Mesendoderm (in vitro differentiated cells): ENCODE results near the gene ZNF646.

Experiments used
- DNase-seq: peaks from one replicate; pipeline ENCODE4 v3.0.0; 2013
- H2AK5ac ChIP-seq: 2 replicates; pipeline ENCODE4 v1.6.1; 2013; ENCODE audit warnings: low read length, inconsistent platforms
- H2BK120ac ChIP-seq: 2 replicates; pipeline ENCODE4 v1.6.1; 2013; ENCODE audit warnings: low read depth, mild to moderate bottlenecking, low read length, moderate library complexity, mixed read lengths
- H2BK15ac ChIP-seq: replicated peaks from 2 replicates; pipeline ENCODE4 v1.6.1; 2013; ENCODE audit warnings: low read depth, mild to moderate bottlenecking, moderate library complexity
- H2BK5ac ChIP-seq: 2 replicates; pipeline ENCODE4 v1.6.1; 2013; ENCODE audit warnings: low read length, inconsistent platforms
- H3K18ac ChIP-seq: 2 replicates; pipeline ENCODE4 v1.6.1; 2013; ENCODE audit warnings: mild to moderate bottlenecking, low read length, mixed read lengths
- H3K23ac ChIP-seq: one replicate; pipeline ENCODE4 v1.6.1; 2013; ENCODE audit warnings: low read length
- H3K27ac ChIP-seq: 2 replicates; pipeline ENCODE4 v1.5.1; 2013; ENCODE audit warnings: low read depth, mild to moderate bottlenecking, inconsistent platforms, low read length, moderate library complexity
- H3K27me3 ChIP-seq: 2 replicates; pipeline ENCODE4 v1.6.1; 2013; ENCODE audit warnings: low read length, control low read depth, mild to moderate bottlenecking, inconsistent platforms; ENCODE audit not compliant: insufficient read depth, poor library complexity
- H3K36me3 ChIP-seq: 2 replicates; pipeline ENCODE4 v1.6.1; 2013; ENCODE audit warnings: low read length, inconsistent platforms; ENCODE audit not compliant: control insufficient read depth, insufficient read depth
- H3K4ac ChIP-seq: one replicate; pipeline ENCODE4 v1.6.1; 2013; ENCODE audit warnings: low read depth, mild to moderate bottlenecking, low read length, moderate library complexity
- H3K4me1 ChIP-seq: 2 replicates; pipeline ENCODE4 v1.6.1; 2013; ENCODE audit warnings: low read depth, low read length, inconsistent platforms; ENCODE audit not compliant: control insufficient read depth
- H3K4me2 ChIP-seq: 2 replicates; pipeline ENCODE4 v1.6.1; 2013; ENCODE audit warnings: low read length
- H3K4me3 ChIP-seq: 2 replicates; pipeline ENCODE4 v1.5.1; 2013; ENCODE audit warnings: mild to moderate bottlenecking, low read length
- H3K56ac ChIP-seq: one replicate; pipeline ENCODE4 v1.6.1; 2013; ENCODE audit warnings: low read length
- H3K79me1 ChIP-seq: 2 replicates; pipeline ENCODE4 v1.6.1; 2013; ENCODE audit warnings: low read length, inconsistent platforms
- H3K79me2 ChIP-seq: 2 replicates; pipeline ENCODE4 v1.6.1; 2013; ENCODE audit warnings: mild to moderate bottlenecking, low read length; ENCODE audit not compliant: control insufficient read depth, insufficient read depth
- H3K9ac ChIP-seq: 2 replicates; pipeline ENCODE4 v1.6.1; 2013; ENCODE audit warnings: low read length, inconsistent platforms
- H4K5ac ChIP-seq: one replicate; pipeline ENCODE4 v1.6.1; 2013; ENCODE audit warnings: low read length
- H4K8ac ChIP-seq: one replicate; pipeline ENCODE4 v1.6.1; 2013; ENCODE audit warnings: low read depth, mild to moderate bottlenecking, control low read depth, low read length, moderate library complexity
- WGBS: extraction: QIAGEN DNeasy Blood & Tissue Kit; methylation state at CpG from one replicate; pipeline ENCODE4 v1.1.7; 2013; ENCODE audit warnings: low lambda C conversion rate, missing lambda C conversion rate; ENCODE audit not compliant: insufficient coverage; ENCODE audit errors: extremely low coverage; 5-methylcytosine and 5-hydroxymethylcytosine counted together

Gene ZNF646

GRCh38 chr16:31077024-31077423 lies 2.8 kb downstream of the ZNF646 start:
- no peak overlapping the region for H2AK5ac ChIP-seq
- no peaks in the 10 kb centered on the region for H3K36me3 ChIP-seq
- no peak overlapping the region for H3K9ac ChIP-seq
- peaks cover 1% of the 10 kb centered on the region for H3K4me1 ChIP-seq
- H3K27me3 ChIP-seq, result no peaks in the 10 kb centered on the region
- H3K56ac ChIP-seq, result no peak overlapping the region
- no peak overlapping the region for H4K8ac ChIP-seq
- H3K79me2 ChIP-seq, result peaks cover 17% of the 10 kb centered on the region
- H2BK15ac ChIP-seq, result no peak overlapping the region
- H3K4me2 ChIP-seq, result no peak overlapping the region
- H3K18ac ChIP-seq, result no peak overlapping the region
- peaks cover 17% of the 10 kb centered on the region for H3K79me1 ChIP-seq
- no peak overlapping the region for H2BK5ac ChIP-seq
- H4K5ac ChIP-seq, result no peak overlapping the region
- H3K27ac ChIP-seq, result no peak overlapping the region
- H3K4ac ChIP-seq, result no peak overlapping the region
- DNase-seq, result no peak
- WGBS, result no CpG with 5 or more reads among the region's 13 CpGs
- H2BK120ac ChIP-seq, result no peak overlapping the region
- no peak overlapping the region for H3K23ac ChIP-seq
- H3K4me3 ChIP-seq, result no peak overlapping the region

GRCh38 chr16:31077592-31078396 lies 3.6 kb downstream of the ZNF646 start:
- no peak overlapping the region for H3K4me3 ChIP-seq
- H3K4me2 ChIP-seq, result no peak overlapping the region
- no peak overlapping the region for H2AK5ac ChIP-seq
- WGBS, result no CpG with 5 or more reads among the region's 30 CpGs
- H3K79me2 ChIP-seq, result peaks cover 9% of the 10 kb centered on the region
- H3K27me3 ChIP-seq, result no peaks in the 10 kb centered on the region
- H3K36me3 ChIP-seq, result no peaks in the 10 kb centered on the region
- H4K8ac ChIP-seq, result no peak overlapping the region
- no peak overlapping the region for H2BK5ac ChIP-seq
- no peak overlapping the region for H3K4ac ChIP-seq
- no peak for DNase-seq
- H3K23ac ChIP-seq, result no peak overlapping the region
- H3K9ac ChIP-seq, result no peak overlapping the region
- no peak overlapping the region for H2BK120ac ChIP-seq
- no peak overlapping the region for H3K56ac ChIP-seq
- no peak overlapping the region for H3K18ac ChIP-seq
- no peak overlapping the region for H4K5ac ChIP-seq
- H3K4me1 ChIP-seq, result no peaks in the 10 kb centered on the region
- no peak overlapping the region for H2BK15ac ChIP-seq
- H3K27ac ChIP-seq, result no peak overlapping the region
- peaks cover 14% of the 10 kb centered on the region for H3K79me1 ChIP-seq

- H4K5ac ChIP-seq, result no peak overlapping the region
- peaks cover 6% of the 10 kb centered on the region for H3K79me2 ChIP-seq
- H2BK120ac ChIP-seq, result no peak overlapping the region
- no CpG with 5 or more reads among the region's 15 CpGs for WGBS
- H3K27ac ChIP-seq, result no peak overlapping the region
- H2BK15ac ChIP-seq, result no peak overlapping the region
- no peak overlapping the region for H3K23ac ChIP-seq
- H3K4me3 ChIP-seq, result no peak overlapping the region
- H2AK5ac ChIP-seq, result no peak overlapping the region
- no peak overlapping the region for H4K8ac ChIP-seq
- H3K18ac ChIP-seq, result no peak overlapping the region
- no peaks in the 10 kb centered on the region for H3K36me3 ChIP-seq
- DNase-seq, result no peak
- H2BK5ac ChIP-seq, result no peak overlapping the region
- no peak overlapping the region for H3K9ac ChIP-seq
- H3K4ac ChIP-seq, result no peak overlapping the region
- H3K4me2 ChIP-seq, result no peak overlapping the region
- H3K4me1 ChIP-seq, result no peaks in the 10 kb centered on the region
- no peaks in the 10 kb centered on the region for H3K27me3 ChIP-seq
- no peak overlapping the region for H3K56ac ChIP-seq
- peaks cover 14% of the 10 kb centered on the region for H3K79me1 ChIP-seq
Observed at GRCh38 chr16:31078597-31079341, 4.5 kb downstream of the ZNF646 start.

- no peak overlapping the region for H3K4ac ChIP-seq
- H3K4me2 ChIP-seq, result no peak overlapping the region
- H2AK5ac ChIP-seq, result no peak overlapping the region
- H2BK15ac ChIP-seq, result no peak overlapping the region
- H4K5ac ChIP-seq, result no peak overlapping the region
- no peak overlapping the region for H3K23ac ChIP-seq
- no peak overlapping the region for H3K9ac ChIP-seq
- H3K27me3 ChIP-seq, result no peaks in the 10 kb centered on the region
- H2BK5ac ChIP-seq, result no peak overlapping the region
- no CpG with 5 or more reads among the region's 13 CpGs for WGBS
- no peak for DNase-seq
- H3K18ac ChIP-seq, result no peak overlapping the region
- H3K27ac ChIP-seq, result no peak overlapping the region
- peaks cover 6% of the 10 kb centered on the region for H3K79me2 ChIP-seq
- H2BK120ac ChIP-seq, result no peak overlapping the region
- no peak overlapping the region for H4K8ac ChIP-seq
- H3K4me1 ChIP-seq, result no peaks in the 10 kb centered on the region
- H3K56ac ChIP-seq, result no peak overlapping the region
- H3K36me3 ChIP-seq, result no peaks in the 10 kb centered on the region
- H3K4me3 ChIP-seq, result no peak overlapping the region
- peaks cover 14% of the 10 kb centered on the region for H3K79me1 ChIP-seq
Observed at GRCh38 chr16:31079342-31079944, 5.2 kb downstream of the ZNF646 start.

- H3K79me1 ChIP-seq, result peaks cover 9% of the 10 kb centered on the region
- no peak overlapping the region for H3K4me3 ChIP-seq
- no peak overlapping the region for H4K8ac ChIP-seq
- H3K4me2 ChIP-seq, result no peak overlapping the region
- H2BK5ac ChIP-seq, result no peak overlapping the region
- no peak overlapping the region for H2AK5ac ChIP-seq
- no peak overlapping the region for H3K4ac ChIP-seq
- no peak overlapping the region for H3K18ac ChIP-seq
- no peak overlapping the region for H2BK15ac ChIP-seq
- H3K79me2 ChIP-seq, result peaks cover 3% of the 10 kb centered on the region
- H4K5ac ChIP-seq, result no peak overlapping the region
- no peak overlapping the region for H3K27ac ChIP-seq
- no peak for DNase-seq
- no peak overlapping the region for H3K9ac ChIP-seq
- no peaks in the 10 kb centered on the region for H3K4me1 ChIP-seq
- H3K36me3 ChIP-seq, result no peaks in the 10 kb centered on the region
- H2BK120ac ChIP-seq, result no peak overlapping the region
- no peaks in the 10 kb centered on the region for H3K27me3 ChIP-seq
- no peak overlapping the region for H3K56ac ChIP-seq
- no peak overlapping the region for H3K23ac ChIP-seq
- WGBS, result no CpG with 5 or more reads among the region's 40 CpGs
Observed at GRCh38 chr16:31080035-31080629, 5.9 kb downstream of the ZNF646 start.
